GM13977 (cell line): ENCODE results near the gene KIAA0232.
A peak's percentile ranks its signal among the peaks of the same experiment; 100 is the strongest.

Experiments
- DNase-seq: peaks from one replicate; pipeline ENCODE4 v3.0.0; 2012; ENCODE audit warnings: low spot score
- CTCF ChIP-seq: IDR thresholded peaks from 2 replicates; pipeline ENCODE4 v1.5.1; 2012; ENCODE audit warnings: mild to moderate bottlenecking, control low read depth; ENCODE audit not compliant: insufficient read depth; ENCODE audit errors: extremely low read depth, missing control alignments
- in situ Hi-C: fragments of 300-500 bp; cut with MboI; formaldehyde crosslinking; loops from one replicate; pipeline ENCODE4 v1.12.0; 2022; ENCODE audit warnings: low sequenced_read_pairs, low pct_unique_long_range_greater_than_20kb, mixed read lengths, inconsistent platforms; ENCODE audit not compliant: unreplicated experiment

The KIAA0232 gene

GRCh38 chr4:6868386-6868785 lies 85.9 kb downstream of the KIAA0232 start:
- in situ Hi-C loops: no loop called here
- TF ChIP-seq CTCF: no peak
- DNase-seq: no peak

GRCh38 chr4:6869944-6870343 lies 87.4 kb downstream of the KIAA0232 start:
- in situ Hi-C loops: no loop called here
- no peak for TF ChIP-seq CTCF
- no peak for DNase-seq

- TF ChIP-seq CTCF: peak; percentile 26
- no peak for DNase-seq
- in situ Hi-C loops: no loop called here
Observed at GRCh38 chr4:6873291-6873690, 90.8 kb downstream of the KIAA0232 start.

GRCh38 chr4:6873792-6874461 lies 91.4 kb downstream of the KIAA0232 start:
- peak; percentile 90 for TF ChIP-seq CTCF
- in situ Hi-C loops: no loop called here
- DNase-seq: peak; percentile 71

- no peak for DNase-seq
- no peak for TF ChIP-seq CTCF
- in situ Hi-C loops: loop anchor here (5.0 kb wide), 1 partner anchor 153 kb away; no protein-coding TSS in a partner anchor
Observed at GRCh38 chr4:6874981-6875380, 92.5 kb downstream of the KIAA0232 start.

GRCh38 chr4:6875431-6875831 lies 92.9 kb downstream of the KIAA0232 start:
- no peak for TF ChIP-seq CTCF
- no peak for DNase-seq
- in situ Hi-C loops: loop anchor here (5.0 kb wide), 1 partner anchor 153 kb away; no protein-coding TSS in a partner anchor
